Activated CD4-positive, alpha-beta T cell treated with anti-CD3 and anti-CD28 coated beads, Interleukin-2, amount 50 U/mL, for 16 hours (primary cell): Measurements from ENCODE around the gene CNTNAP1.
"Not testable (repeated sequence)": the region's sequence is repeated elsewhere in the genome, so short reads cannot be mapped to it uniquely, and the experiment has no call there.

ENCODE experiments used
- DNase-seq: peaks from one replicate; pipeline ENCODE4 v3.0.0-alpha.2; 2020

The CNTNAP1 gene

DNA sequence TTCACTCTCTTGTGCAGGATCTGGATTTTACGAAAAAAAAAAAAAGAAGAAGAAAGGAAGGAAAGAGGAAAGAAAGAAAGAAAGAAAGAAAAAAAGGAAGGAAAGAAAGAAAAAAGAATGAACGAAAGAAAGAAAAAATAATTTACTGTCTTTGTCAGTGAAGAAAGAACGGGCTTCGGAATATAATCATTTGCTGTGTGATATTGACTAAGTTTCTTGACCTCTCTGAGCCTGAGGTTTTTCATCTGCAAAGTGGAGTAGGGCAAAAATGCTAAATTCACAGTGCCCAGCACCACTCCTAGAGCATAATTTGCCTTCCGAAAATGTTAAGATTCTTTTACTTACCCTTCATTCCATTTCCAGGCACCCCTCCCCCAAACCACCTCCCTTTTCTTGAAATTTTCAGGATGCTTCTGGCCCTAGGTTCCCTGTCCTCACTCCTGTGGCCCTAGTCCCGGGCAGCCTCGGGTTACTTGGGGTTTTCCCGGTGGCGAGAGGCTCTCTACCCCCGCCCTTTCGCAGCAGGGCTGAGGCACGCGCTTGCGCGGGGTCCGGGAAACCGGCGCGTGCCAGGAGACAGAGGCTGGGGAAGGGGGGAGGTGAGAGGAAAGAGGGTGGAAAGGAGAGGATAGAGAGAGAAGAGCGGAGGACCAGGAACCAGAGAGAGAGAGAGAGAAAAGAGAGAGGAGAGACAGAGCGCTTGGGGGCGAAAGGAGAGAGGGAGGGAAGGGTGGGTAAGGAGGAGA, at the start of gene CNTNAP1:
Gene CNTNAP1 (plus strand): TSS at position 556 of the 746 bp plus-strand sequence. CDS start 299 bp downstream, outside the sequence.
- no peak for DNase-seq

DNA sequence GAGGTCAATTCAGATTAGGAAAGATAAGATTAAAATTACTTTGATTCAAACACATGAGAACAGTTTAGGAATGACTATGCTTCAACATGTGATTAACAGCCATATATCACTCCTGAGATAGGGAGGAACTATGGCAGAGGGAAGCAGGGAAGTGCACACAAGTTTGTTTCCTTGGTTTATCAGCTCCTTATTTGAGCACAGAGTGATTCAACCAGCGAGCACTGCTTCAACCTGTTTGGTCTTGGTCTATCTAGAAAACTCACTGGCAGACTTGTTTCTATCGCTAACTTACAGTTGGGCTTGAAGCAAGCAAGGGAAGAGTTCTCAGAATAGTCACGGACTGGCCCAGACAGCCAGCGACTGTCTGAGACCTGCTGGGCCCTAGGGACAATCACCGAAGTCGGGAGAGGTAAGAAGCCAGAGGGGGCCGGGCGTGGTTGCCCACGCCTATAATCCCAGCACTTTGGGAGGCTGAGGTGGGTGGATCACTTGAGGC, 49.3 kb upstream of the CNTNAP1 start:
- no peak for DNase-seq

DNA sequence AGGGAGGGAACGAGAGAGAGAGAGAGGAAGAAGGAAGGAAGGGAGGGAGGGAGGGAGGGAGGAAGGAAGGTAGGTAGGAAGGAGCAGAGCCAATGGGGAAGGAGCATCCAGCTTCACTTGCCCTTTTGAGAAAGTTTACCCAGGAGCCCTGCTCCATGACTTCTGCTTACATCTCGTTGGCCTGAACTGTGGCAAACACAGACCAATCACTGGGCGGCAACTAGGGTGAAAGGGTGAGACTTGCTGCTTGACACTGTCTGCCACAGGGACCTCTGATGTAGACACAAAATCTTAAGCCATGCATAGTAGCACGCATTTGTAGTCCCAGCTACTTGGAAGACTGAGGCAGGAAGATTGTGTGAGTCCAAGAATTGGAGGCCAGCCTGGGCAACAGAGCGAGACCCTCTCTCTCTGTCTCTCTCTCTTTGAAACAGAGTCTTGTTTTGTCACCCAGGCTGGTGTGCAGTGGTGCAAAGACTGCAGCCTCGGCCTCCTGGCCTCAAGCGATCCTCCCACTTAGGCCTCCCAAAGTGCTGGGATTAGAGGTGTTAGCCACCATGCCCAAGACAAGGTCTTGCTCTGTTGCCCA, 42.7 kb upstream of the CNTNAP1 start:
- no peak for DNase-seq

DNA sequence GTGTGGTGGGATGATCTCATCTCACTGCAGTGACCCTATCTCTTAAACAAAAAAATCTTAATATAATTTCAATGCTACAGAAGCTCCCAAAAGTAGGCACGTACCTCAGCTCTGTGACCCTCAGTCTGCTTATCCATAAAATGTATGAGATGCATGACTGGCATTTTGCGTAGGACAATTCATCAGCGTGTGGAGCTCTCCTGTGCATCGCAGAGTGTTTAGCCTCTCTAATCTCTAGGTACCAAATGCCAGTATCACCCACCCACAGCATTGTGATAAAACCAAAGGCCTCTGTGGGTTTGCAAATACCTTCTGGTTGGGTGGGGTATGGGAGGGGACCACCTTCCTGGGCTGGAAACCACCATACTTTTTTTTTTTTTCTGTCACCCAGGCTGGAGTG, 42.2 kb upstream of the CNTNAP1 start:
- DNase-seq = no peak

DNA sequence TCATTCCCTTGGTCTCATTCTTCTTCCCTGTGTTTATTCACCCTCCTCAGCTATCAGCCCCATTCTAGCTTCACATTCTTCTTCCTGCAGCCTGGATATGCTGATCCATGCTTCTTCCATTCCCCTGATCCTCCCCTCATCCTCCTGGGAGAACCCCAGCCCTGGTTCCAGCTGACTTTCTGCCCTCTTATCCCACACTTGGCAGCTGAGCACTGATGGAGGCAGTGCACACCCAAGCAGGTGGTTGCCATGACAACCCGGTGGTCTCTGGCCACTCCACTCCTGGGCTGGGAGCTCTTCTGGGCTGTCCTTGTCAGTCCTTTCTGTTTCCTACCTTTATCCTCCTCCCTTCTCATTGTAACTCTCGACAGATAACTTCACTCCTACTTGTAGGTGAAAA, 40.0 kb upstream of the CNTNAP1 start:
- DNase-seq = no peak

DNA sequence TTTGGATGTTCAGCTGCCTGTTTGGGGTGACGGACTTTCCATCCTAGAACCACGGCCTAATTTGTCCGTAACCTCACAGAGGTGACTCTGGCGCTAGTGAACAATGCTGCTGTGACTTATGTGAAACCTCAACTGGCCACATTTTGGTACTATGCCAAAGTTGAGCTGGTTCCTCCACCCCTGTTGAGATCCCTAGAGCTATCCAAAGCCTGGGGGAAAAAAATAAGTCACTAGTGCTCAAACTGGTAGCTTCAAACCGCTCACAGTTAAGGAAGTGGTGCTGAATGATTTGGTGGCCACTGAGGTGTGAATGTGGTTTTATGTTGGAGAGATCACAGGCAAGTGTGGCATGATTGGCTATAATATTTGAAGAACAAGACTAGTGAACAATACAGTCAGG, 34.6 kb upstream of the CNTNAP1 start:
- DNase-seq = no peak

DNA sequence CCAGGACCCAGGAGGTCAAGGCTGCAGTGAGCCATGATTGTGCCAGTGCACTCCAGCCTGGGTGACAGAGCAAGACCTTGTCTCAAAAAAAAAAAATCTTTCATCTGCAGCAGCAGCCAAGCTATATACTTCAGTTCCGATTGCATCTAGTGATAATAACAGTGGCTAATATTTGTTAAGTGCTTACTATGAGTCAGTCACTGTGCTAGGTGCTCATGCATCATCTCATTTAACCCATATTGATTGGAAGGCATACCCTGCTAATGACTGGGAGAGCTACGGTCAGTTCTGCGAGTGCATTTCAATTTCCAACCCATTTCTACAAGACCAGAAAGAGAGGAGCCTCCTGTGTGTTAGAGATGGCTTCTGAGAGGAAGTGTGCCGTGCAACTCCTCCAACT, 30.9 kb upstream of the CNTNAP1 start:
- DNase-seq = no peak

DNA sequence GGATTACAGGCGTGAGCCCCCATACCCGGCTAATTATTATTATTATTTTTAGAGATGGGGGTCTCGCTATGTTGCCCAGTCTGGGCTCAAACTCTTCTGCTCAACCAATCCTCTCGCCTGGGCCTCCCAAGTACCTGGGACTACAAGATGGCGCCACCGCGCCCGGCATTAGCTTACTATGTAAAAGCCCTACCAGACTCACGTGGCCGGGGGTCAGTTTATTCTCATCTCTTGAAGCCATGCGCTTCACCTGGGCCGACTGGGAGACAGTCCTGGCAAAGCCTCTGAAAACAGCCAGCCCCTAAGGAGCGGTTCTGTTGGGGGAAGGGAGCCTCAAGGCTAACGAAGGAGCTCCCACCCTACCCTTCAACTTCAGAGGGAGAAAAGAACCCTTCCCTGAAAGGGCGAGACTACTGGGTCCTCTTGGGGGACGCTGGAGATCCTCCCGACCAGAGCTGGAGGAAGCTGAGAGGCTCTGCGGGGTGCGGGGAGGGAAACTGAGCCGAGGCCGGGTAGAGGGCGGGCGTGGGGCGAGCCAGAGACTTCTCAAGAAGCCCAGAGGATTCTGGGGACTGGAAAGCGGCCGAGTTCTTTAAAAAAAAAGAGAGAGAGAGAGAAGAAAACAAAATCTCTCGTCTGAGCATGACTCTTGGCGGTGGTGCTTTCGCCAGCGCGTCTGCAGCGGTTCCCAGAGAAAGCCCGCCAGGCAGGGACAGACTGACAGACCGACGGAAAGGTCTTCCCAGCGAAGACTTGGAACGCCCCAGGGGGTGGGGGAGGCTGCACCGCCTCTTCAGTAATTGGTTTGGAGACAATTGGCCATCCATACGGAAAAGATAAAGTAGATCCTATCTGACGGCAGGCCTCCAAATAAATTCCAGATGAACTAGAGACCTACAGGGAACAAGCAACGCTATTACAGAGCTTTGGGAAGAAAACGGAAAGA, 28.9 kb upstream of the CNTNAP1 start:
- DNase-seq = no peak

DNA sequence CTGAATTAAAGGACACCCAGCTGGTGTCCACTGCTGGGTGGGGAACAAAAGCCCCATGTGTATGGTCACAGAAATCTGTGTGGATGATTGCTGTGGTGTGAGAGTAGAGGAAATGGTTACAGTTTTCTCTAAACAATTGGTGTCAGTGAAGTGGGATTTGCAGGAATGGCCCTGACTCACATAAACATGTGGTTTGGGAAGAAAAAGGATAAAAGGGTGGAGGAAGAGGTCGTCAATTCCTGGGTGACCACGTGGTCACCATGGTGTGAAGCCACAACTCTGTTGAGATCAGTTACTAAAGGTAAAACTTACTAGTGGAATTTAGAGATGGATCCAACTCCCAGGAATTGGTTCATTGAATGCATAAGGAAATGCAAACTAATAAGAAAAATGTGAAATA, 26.8 kb upstream of the CNTNAP1 start:
- no peak for DNase-seq

DNA sequence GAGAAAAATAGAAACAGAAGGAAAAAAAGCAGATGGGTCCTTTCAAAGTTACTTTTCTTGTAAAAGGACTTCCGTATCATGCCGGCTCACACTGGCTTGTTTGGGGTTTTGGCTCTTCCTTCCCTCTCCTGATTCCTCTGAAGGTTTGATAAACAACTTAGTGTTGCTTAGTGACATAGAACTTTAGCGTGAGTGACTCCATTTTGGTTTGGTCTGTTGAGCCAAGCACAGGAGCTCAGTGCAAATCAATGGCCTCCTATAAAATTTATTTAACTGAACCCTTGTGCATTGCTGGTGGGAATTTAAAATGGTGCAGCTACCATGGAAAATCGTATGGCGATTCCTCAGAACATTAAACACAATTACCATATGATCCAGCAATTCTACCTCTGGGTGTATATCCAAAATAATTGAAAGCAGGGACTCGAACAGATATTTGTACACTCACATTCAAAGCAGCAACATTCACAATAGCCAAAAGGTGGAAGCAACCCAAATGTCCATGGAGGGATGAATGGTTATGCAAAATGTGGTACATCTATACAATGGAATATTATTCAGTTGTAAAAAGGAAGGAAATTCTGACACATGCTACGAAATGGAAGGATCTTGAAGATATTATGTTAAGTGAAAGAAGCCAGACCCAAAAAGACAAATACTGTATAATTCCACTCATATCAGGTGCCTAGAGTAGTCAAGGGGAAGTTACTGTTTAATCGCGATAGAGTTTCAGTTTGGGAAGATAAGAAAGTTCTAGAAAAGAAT, 24.3 kb upstream of the CNTNAP1 start:
- no peak for DNase-seq

DNA sequence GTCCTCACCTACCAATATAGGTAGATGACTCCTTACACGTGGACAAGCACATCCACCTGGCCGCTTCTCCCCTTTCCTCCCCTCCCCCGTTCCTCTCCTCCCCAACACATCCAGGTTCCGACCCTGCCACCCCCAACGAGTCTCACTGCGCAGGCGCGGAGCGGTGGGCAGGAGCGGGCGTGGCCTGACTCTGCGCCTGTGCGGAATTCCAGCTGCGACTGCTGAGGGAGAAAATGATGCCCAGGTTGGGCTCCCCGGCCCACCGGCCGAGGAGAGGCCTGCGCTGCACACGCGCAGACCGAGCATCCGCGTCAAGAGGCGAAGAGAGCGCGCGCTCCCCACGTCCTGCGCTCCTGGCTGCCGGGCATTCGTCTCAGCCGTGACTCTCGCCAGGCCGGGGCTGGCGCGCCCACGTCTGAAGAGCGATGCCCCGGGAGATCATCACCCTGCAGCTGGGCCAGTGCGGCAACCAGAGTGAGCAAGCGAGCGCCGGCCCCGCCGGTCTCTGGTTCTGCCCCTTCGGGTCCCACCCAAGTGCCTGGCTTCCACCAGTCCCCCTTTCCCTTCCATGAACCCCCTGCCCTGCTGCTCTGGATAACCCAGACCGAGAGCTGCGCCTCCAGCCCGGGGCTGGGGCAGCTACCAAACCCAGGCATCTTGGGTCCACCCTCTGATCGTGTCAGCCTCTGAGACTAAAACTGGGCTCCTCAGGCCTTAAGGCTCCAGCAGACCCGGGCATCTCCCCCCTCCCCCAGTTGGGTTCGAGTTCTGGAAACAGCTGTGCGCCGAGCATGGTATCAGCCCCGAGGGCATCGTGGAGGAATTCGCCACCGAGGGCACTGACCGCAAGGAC, 23.0 kb upstream of the CNTNAP1 start, which contains the start of gene TUBG2:
Gene TUBG2 (plus strand): TSS at position 206 of the 853 bp plus-strand sequence. CDS start 220 bp downstream, at position 426.
- peak; percentile 71 for DNase-seq

DNA sequence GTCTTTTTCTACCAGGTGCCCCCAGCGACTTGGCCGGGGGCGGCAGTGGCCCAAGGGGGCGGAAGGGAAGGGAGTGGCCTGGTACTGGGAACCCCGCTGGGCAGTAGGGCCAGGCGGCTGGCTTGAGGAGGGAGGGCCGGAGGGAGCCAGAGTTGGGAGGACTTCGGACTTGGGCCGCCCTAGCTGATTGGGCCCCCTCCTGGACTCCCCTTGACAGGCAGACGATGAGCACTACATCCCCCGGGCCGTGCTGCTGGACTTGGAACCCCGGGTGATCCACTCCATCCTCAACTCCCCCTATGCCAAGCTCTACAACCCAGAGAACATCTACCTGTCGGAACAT, 22.4 kb upstream of the CNTNAP1 start:
- DNase-seq = not testable (repeated sequence)

DNA sequence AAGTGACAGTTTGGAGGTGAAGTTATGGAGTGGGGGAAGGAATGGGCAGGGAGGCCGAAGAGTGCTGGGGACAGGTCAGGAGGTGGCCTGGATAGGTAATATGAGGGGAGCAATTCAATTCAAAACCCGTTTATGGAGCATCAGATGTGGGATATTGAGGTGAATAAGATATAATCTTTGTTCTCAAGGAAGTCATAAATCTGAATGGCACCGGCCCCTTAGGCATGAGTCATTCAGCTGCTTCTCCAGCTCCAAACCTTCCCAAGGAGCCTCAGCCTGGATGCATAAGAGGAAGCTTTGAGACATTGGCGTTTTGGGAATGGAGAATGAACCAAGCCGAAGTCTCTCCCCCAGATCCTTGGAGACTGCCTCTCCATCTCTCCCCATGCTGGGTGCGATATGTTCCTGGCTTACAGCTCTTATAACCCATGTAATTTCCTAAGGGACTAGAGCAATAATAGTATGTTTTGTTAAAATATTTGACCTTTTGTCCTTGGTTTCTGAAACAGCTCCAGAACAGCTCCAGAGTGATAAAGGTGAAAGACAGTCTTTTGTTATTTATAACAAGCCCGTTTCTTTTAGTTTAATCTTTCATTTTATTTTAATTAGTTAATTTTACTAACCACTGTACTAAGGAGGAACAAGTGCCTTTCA, 21.5 kb upstream of the CNTNAP1 start:
- no peak for DNase-seq

DNA sequence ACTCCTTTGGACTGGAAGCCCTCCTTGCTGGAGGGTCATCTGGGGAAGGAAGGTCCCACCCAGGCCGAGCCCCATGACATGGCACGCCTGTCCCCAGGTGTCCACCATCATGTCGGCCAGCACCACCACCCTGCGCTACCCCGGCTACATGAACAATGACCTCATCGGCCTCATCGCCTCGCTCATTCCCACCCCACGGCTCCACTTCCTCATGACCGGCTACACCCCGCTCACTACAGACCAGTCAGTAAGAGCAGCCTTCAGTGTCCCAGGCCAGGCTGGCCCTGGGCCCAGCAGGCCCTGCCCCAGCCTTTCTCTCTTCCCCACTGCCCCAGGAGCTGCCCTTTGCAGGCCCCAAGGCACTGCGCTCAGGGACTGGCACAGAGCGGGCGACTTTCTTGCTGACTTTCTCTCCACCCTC, 16.7 kb upstream of the CNTNAP1 start:
- DNase-seq = no peak

DNA sequence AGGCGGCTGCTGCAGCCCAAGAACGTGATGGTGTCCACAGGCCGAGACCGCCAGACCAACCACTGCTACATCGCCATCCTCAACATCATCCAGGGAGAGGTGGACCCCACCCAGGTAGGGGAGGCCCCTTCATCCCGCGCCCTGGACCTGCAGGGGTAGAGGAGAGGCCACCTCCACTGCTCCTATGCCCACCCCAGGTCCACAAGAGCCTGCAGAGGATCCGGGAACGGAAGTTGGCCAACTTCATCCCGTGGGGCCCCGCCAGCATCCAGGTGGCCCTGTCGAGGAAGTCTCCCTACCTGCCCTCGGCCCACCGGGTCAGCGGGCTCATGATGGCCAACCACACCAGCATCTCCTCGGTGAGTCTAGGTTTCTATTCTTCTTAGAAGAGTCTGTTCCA, 16.2 kb upstream of the CNTNAP1 start:
- DNase-seq = not testable (repeated sequence)

DNA sequence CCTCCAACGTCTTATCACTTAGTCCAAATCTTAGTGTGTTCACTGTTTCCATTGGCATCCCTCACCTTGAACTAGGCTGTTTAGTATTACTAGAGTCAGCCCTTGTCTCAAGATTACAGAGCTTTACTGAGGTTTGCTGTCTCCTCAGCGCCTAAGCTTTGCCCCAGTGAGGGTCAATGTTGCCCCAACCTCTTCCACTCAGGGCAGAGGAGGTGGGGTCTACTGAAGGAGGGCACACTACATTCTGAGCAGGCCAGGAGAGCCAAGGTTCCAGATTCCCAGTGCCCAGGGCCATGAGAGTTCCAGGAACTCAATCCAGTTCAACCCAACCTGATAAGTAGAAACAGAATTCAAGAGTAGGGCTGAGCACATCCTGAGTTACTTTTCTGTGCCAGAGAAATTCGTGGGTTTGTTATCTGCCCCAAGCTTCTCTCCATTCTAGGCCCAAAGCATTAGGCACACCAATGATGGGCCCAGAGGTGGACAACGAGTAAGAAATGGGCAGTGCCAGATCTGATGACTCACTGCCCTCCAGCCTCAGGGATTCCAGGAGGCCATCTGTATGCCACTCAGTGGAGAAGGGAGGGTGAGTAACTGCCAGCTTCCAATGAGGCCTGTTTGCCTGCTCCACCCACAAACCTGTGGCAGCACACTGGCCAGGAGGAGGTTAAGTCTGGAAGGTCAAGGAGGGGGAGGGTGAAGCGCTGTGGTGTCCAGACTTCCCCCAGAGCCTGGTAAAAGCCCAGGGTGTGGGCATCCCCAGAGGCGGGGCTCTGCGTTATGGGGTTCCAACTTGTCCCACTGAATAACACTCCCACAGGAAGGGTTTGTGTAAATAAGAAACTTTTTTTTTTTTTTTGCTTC, 15.0 kb upstream of the CNTNAP1 start:
- DNase-seq = no peak

DNA sequence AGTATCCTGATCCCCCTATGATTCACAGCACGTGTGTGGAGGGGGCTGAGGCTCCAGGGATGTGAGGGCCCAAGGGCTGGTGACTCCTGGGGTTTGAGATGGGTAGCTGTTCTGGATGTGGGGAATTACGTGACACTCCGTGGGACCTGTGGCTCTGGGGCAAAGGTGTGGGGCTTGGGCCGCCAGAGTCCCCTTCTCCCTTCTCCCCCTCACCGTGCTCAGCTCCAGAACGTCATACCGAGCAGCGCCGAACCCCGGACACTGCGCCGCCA, 12.7 kb upstream of the CNTNAP1 start:
- no peak for DNase-seq

DNA sequence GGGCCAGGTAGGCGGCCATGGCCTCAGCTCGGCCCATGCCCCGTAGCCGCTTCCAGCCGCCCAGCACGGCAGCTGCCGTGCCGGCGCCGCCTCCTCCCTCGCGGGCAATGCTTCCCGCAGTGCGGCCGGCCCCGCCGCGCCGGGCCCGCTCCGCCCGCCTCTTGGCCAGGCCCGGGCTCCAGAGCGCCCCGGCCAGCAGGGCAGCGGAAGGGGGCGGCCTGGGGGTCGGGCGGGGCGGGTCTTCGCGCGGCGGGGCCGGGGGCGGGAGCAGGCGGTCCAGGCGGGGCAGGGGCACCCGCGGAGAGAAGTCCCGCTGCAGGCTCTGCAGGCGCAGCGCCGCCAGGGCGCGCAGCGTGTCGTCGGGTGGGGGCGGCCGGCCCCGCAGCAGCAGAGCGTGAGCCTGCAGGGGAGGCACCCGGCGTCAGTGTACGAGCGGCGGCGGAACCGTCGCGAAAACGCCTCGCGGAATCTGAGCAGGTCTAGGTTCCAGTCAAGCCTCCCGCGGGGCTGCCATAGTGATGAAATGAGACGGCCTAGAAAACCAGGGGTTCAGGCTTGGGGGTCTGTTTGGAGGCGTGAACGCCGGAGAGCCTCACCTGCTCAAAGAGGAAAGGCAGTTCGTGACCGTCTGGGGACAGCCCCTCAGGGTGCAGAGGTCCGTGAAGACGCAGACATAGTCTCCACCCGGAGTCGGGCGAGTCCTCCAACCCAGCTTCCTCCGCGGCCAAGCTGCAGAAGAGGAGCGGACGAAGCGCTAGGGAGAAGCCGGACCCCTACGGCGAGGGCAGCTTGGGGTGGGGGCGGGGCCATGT, 12.1 kb upstream of the CNTNAP1 start:
- no peak for DNase-seq
